HEK293 (cell line): ENCODE results near the gene ANKH.
A peak's percentile ranks its signal among the peaks of the same experiment; 100 is the strongest.

ENCODE experiments used
- CTCF ChIA-PET: fragments of 350-600 bp; formaldehyde crosslinking; extraction: SDS; loops from one replicate; lab custom pipeline; 2021; ENCODE audit warnings: antibody characterized with exemption; lab: Yijun Ruan, JAX
- POLR2A ChIA-PET: fragments of 300-600 bp; formaldehyde crosslinking; extraction: SDS; loops from one replicate; lab custom pipeline; 2020; ENCODE audit warnings: antibody characterized with exemption, inconsistent platforms; lab: Yijun Ruan, JAX
- H3K27ac ChIP-seq: fragments of 200-500 bp; sonication (Bioruptor generic); 2 replicates; pipeline ENCODE4 v1.5.1; 2014; ENCODE audit warnings: low read depth, low read length, control low read depth, inconsistent platforms; ENCODE audit errors: extremely low read depth
- H3K36me3 ChIP-seq, 2 experiments: fragments of 200-500 bp in 1 of 2; sonication (Bioruptor generic) in 1 of 2; 1 replicate in 1 of 2; 2 replicates in 1 of 2; pipeline ENCODE4 v1.5.1; 2014 to 2017; ENCODE audit warnings: inconsistent platforms in 2 of 2, low read length in 2 of 2; ENCODE audit not compliant: control insufficient read depth in 2 of 2, insufficient read depth in 1 of 2
- H3K4me1 ChIP-seq: fragments of 200-500 bp; sonication (Bioruptor generic); 2 replicates; pipeline ENCODE4 v1.5.1; 2014; ENCODE audit warnings: mild to moderate bottlenecking, low read length, inconsistent platforms; ENCODE audit not compliant: control insufficient read depth, insufficient read depth
- H3K4me3 ChIP-seq: 2 replicates; pipeline ENCODE4 v1.5.1; 2011; ENCODE audit warnings: low read depth, mild to moderate bottlenecking, control low read depth, low read length, moderate library complexity
- H3K9me3 ChIP-seq: fragments of 200-500 bp; sonication (Bioruptor generic); 2 replicates; pipeline ENCODE4 v1.5.1; 2014; ENCODE audit warnings: low read depth, low read length, inconsistent platforms; ENCODE audit not compliant: control insufficient read depth, insufficient read depth
- FEZF1 ChIP-seq: fragments of 450-650 bp; formaldehyde crosslinking; IDR thresholded peaks from 2 replicates; pipeline ENCODE4 v1.5.1; 2016; ENCODE audit warnings: missing biosample characterization, missing genetic modification characterization
- HOXA7 ChIP-seq: sonication (generic); formaldehyde crosslinking; IDR thresholded peaks from 2 replicates; pipeline ENCODE4 v1.8.1; 2022; ENCODE audit warnings: missing genetic modification reagents, borderline replicate concordance
- HOXD13 ChIP-seq: sonication (generic); formaldehyde crosslinking; IDR thresholded peaks from 2 replicates; pipeline ENCODE4 v1.8.0; 2022; ENCODE audit warnings: missing genetic modification reagents, borderline replicate concordance
- KLF7 ChIP-seq: fragments of 450-650 bp; formaldehyde crosslinking; IDR thresholded peaks from 2 replicates; pipeline ENCODE4 v1.5.1; 2016; ENCODE audit warnings: missing biosample characterization, missing genetic modification characterization, borderline replicate concordance
- MEIS1 ChIP-seq: sonication (generic); formaldehyde crosslinking; IDR thresholded peaks from 2 replicates; pipeline ENCODE4 v1.8.1; 2022; ENCODE audit warnings: missing genetic modification reagents, mild to moderate bottlenecking, borderline replicate concordance
- MYNN ChIP-seq: fragments of 450-650 bp; formaldehyde crosslinking; IDR thresholded peaks from 2 replicates; pipeline ENCODE4 v1.5.1; 2016; ENCODE audit warnings: missing biosample characterization, missing genetic modification characterization, borderline replicate concordance
- SALL2 ChIP-seq: fragments of 450-650 bp; formaldehyde crosslinking; IDR thresholded peaks from 2 replicates; pipeline ENCODE4 v1.5.0; 2017; ENCODE audit warnings: missing biosample characterization, mild to moderate bottlenecking, missing genetic modification characterization, borderline replicate concordance
- SP2 ChIP-seq: fragments of 450-650 bp; formaldehyde crosslinking; IDR thresholded peaks from 2 replicates; pipeline ENCODE4 v1.5.1; 2016; ENCODE audit warnings: missing biosample characterization, missing genetic modification characterization
- YY2 ChIP-seq: fragments of 450-650 bp; formaldehyde crosslinking; IDR thresholded peaks from 2 replicates; pipeline ENCODE4 v1.5.1; 2016; ENCODE audit warnings: missing biosample characterization, missing genetic modification characterization
- ZBTB8A ChIP-seq: fragments of 450-650 bp; formaldehyde crosslinking; IDR thresholded peaks from 2 replicates; pipeline ENCODE4 v1.5.1; 2016; ENCODE audit warnings: missing biosample characterization, missing genetic modification characterization
- ZEB2 ChIP-seq: fragments of 450-650 bp; formaldehyde crosslinking; IDR thresholded peaks from 2 replicates; pipeline ENCODE4 v1.5.1; 2016; ENCODE audit warnings: missing biosample characterization, missing genetic modification characterization
- ZNF16 ChIP-seq: fragments of 450-650 bp; formaldehyde crosslinking; IDR thresholded peaks from 2 replicates; pipeline ENCODE4 v1.5.1; 2016; ENCODE audit warnings: low read depth, missing biosample characterization, missing genetic modification characterization
- ZNF223 ChIP-seq: fragments of 450-650 bp; formaldehyde crosslinking; IDR thresholded peaks from 2 replicates; pipeline ENCODE4 v1.5.1; 2016; ENCODE audit warnings: missing biosample characterization, missing genetic modification characterization
- ZNF239 ChIP-seq: fragments of 450-650 bp; formaldehyde crosslinking; IDR thresholded peaks from 2 replicates; pipeline ENCODE4 v1.5.1; 2016; ENCODE audit warnings: missing biosample characterization, missing genetic modification characterization
- ZNF292 ChIP-seq: fragments of 450-650 bp; formaldehyde crosslinking; IDR thresholded peaks from 2 replicates; pipeline ENCODE4 v1.5.1; 2016; ENCODE audit warnings: low read depth, missing biosample characterization, missing genetic modification characterization, borderline replicate concordance
- ZNF311 ChIP-seq: fragments of 450-650 bp; formaldehyde crosslinking; IDR thresholded peaks from 2 replicates; pipeline ENCODE4 v1.5.1; 2017; ENCODE audit warnings: missing biosample characterization, missing genetic modification characterization, borderline replicate concordance
- ZNF514 ChIP-seq: fragments of 450-650 bp; formaldehyde crosslinking; IDR thresholded peaks from 2 replicates; pipeline ENCODE4 v1.5.1; 2016; ENCODE audit warnings: missing biosample characterization, missing genetic modification characterization
- ZNF585B ChIP-seq: fragments of 450-650 bp; formaldehyde crosslinking; IDR thresholded peaks from 2 replicates; pipeline ENCODE4 v1.5.1; 2016; ENCODE audit warnings: missing biosample characterization, missing genetic modification characterization
- ZNF76 ChIP-seq: fragments of 450-650 bp; formaldehyde crosslinking; IDR thresholded peaks from 2 replicates; pipeline ENCODE4; 2016; ENCODE audit warnings: low read depth, missing biosample characterization, missing genetic modification characterization, borderline replicate concordance
- ZNF785 ChIP-seq: fragments of 450-650 bp; formaldehyde crosslinking; IDR thresholded peaks from 2 replicates; pipeline ENCODE4 v1.5.1; 2016; ENCODE audit warnings: missing biosample characterization, missing genetic modification characterization
- ZNF791 ChIP-seq: fragments of 450-650 bp; formaldehyde crosslinking; IDR thresholded peaks from 2 replicates; pipeline ENCODE4 v1.5.1; 2016; ENCODE audit warnings: missing biosample characterization, missing genetic modification characterization
- ZNF843 ChIP-seq: fragments of 450-650 bp; formaldehyde crosslinking; IDR thresholded peaks from 2 replicates; pipeline ENCODE4 v1.5.1; 2016; ENCODE audit warnings: missing biosample characterization, missing genetic modification characterization
- TF ChIP-seq, protein P1 (sequence below): fragments of 450-650 bp; formaldehyde crosslinking; conservative IDR thresholded peaks from 2 replicates; pipeline ENCODE4 v1.5.1; 2016; ENCODE audit warnings: low read depth, missing biosample characterization, missing genetic modification characterization
- TF ChIP-seq, protein P2 (sequence below): fragments of 450-650 bp; formaldehyde crosslinking; IDR thresholded peaks from 2 replicates; pipeline ENCODE4 v1.5.1; 2016; ENCODE audit warnings: missing biosample characterization, missing genetic modification characterization
- TF ChIP-seq, protein P3 (sequence below): fragments of 450-650 bp; formaldehyde crosslinking; IDR thresholded peaks from 2 replicates; pipeline ENCODE4 v1.5.1; 2016; ENCODE audit warnings: missing biosample characterization, missing genetic modification characterization, low read depth

Gene ANKH

DNA sequence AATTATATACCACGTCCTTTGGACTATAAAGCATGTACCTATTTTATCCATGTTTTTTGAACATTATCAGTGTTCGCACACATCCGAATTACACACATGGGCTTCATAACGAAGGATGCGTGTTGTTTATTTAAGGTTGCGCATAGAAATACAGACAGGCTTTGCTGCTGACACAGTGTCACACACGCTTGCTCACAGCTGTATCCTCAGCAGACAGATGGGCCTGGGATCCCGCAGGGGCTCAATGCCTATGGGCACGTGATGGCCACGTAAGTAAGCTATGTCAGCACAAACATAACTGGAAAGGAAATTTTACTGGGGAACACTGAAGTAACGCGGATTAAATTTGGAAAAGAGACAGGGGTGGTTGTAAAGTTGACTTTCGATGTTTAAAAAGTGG, 130.4 kb downstream of the ANKH start:
- H3K36me3 ChIP-seq = peaks cover 0 to 22% of the 10 kb centered on the region in 2 experiments
- TF ChIP-seq, protein P1, sequence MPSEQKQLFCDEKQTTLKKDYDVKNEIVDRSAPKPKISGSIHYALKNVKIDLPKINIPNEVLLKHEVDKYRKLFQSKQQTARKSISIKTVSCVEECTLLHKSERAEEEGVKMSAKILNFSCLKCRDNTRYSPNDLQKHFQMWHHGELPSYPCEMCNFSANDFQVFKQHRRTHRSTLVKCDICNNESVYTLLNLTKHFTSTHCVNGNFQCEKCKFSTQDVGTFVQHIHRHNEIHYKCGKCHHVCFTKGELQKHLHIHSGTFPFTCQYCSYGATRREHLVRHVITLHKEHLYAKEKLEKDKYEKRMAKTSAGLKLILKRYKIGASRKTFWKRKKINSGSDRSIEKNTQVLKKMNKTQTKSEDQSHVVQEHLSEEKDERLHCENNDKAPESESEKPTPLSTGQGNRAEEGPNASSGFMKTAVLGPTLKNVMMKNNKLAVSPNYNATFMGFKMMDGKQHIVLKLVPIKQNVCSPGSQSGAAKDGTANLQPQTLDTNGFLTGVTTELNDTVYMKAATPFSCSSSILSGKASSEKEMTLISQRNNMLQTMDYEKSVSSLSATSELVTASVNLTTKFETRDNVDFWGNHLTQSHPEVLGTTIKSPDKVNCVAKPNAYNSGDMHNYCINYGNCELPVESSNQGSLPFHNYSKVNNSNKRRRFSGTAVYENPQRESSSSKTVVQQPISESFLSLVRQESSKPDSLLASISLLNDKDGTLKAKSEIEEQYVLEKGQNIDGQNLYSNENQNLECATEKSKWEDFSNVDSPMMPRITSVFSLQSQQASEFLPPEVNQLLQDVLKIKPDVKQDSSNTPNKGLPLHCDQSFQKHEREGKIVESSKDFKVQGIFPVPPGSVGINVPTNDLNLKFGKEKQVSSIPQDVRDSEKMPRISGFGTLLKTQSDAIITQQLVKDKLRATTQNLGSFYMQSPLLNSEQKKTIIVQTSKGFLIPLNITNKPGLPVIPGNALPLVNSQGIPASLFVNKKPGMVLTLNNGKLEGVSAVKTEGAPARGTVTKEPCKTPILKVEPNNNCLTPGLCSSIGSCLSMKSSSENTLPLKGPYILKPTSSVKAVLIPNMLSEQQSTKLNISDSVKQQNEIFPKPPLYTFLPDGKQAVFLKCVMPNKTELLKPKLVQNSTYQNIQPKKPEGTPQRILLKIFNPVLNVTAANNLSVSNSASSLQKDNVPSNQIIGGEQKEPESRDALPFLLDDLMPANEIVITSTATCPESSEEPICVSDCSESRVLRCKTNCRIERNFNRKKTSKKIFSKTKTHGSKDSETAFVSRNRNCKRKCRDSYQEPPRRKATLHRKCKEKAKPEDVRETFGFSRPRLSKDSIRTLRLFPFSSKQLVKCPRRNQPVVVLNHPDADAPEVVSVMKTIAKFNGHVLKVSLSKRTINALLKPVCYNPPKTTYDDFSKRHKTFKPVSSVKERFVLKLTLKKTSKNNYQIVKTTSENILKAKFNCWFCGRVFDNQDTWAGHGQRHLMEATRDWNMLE (tag by site-specific recombination) = no peak
- no peak for TF ChIP-seq ZNF223 (tag by site-specific recombination)
- TF ChIP-seq, protein P2, sequence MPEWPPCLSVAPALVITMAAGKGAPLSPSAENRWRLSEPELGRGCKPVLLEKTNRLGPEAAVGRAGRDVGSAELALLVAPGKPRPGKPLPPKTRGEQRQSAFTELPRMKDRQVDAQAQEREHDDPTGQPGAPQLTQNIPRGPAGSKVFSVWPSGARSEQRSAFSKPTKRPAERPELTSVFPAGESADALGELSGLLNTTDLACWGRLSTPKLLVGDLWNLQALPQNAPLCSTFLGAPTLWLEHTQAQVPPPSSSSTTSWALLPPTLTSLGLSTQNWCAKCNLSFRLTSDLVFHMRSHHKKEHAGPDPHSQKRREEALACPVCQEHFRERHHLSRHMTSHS = no peak
- no peak for TF ChIP-seq ZNF791
- TF ChIP-seq, all 188 proteins: peak for 0
- Histone ChIP-seq H3K9me3 (no peaks in the 10 kb centered on the region), H3K27ac (no peak overlapping the region), H3K4me3 (no peak overlapping the region), H3K4me1 (no peaks in the 10 kb centered on the region)
- ChIA-PET CTCF (interaction anchor here (0.6 kb wide), 2 partner anchors 215 to 352 kb away, joined by 3 to 4 read pairs; no protein-coding TSS in a partner anchor), POLR2A (no interaction called here)

DNA sequence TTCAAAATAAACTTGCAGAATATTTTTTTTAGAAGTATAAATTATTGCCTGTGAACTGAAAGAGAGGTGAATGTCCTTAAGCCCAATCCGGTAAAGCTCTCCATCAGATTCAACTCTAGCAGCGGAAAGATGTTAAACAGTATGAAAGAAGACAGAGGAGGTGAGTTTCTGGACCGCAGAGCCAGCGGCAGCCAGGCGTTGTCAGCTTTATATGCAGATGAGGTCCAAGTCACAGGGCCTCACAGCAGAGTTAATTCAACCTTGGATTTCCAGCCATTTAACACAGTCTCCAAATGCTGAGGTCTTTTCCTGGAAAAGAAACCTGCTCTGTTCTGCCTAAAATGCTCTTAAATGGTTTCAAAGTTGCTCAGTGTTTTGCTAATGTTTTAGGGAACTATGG, 131.6 kb downstream of the ANKH start:
- no peak for TF ChIP-seq YY2 (tag by site-specific recombination)
- no peak for TF ChIP-seq SP2
- no peak for TF ChIP-seq ZNF785
- TF ChIP-seq ZNF514 (tag by site-specific recombination) = no peak
- no peak for TF ChIP-seq ZNF223 (tag by site-specific recombination)
- TF ChIP-seq MEIS1 = no peak
- no peak for TF ChIP-seq ZNF16 (tag by site-specific recombination)
- no peak for TF ChIP-seq ZNF239 (tag by site-specific recombination)
- TF ChIP-seq HOXA7 (CRISPR knock-in tag) = no peak
- ChIA-PET CTCF (interaction anchor here (1.3 kb wide), 1 partner anchor 13 kb away, joined by 5 read pairs; no protein-coding TSS in a partner anchor), POLR2A (no interaction called here)
- H3K4me3 ChIP-seq = no peak overlapping the region
- peaks cover 0 to 18% of the 10 kb centered on the region in 2 experiments for H3K36me3 ChIP-seq
- H3K9me3 ChIP-seq = no peaks in the 10 kb centered on the region
- peak overlapping the region; percentile 9; the same call in 1 of the 2 replicates for H3K27ac ChIP-seq
- H3K4me1 ChIP-seq = no peaks in the 10 kb centered on the region

DNA sequence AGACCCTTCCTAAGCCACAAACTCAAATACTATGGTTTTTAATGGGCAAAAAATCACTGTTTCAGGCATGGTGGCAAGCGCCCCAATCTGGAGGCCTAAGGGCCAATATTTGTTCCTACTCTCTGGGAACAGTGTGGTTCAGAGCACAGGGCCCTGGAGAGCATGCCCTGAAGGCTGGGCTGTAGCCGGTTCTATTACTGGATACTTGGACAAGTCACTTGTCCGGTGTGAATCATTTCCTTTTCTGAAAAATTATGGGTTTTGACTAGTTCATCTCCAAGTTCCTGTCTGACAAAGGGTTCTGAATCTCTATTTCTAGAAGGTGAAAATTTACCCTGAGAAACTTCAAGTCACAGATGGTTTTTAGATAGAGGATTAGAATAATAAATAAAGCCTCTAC, 132.0 kb downstream of the ANKH start:
- POLR2A ChIA-PET = no interaction called here
- H3K36me3 ChIP-seq = peaks cover 0 to 18% of the 10 kb centered on the region in 2 experiments
- no peaks in the 10 kb centered on the region for H3K9me3 ChIP-seq
- H3K4me3 ChIP-seq = no peak overlapping the region
- no peak for TF ChIP-seq KLF7 (tag by site-specific recombination)
- no peak for TF ChIP-seq ZEB2
- TF ChIP-seq SP2 = no peak
- no peak for TF ChIP-seq FEZF1
- TF ChIP-seq SALL2 (tag by site-specific recombination) = no peak
- TF ChIP-seq ZBTB8A = no peak
- no peak for TF ChIP-seq HOXD13
- TF ChIP-seq ZNF311 = no peak
- TF ChIP-seq ZNF292 (tag by site-specific recombination) = no peak
- TF ChIP-seq, protein P3, sequence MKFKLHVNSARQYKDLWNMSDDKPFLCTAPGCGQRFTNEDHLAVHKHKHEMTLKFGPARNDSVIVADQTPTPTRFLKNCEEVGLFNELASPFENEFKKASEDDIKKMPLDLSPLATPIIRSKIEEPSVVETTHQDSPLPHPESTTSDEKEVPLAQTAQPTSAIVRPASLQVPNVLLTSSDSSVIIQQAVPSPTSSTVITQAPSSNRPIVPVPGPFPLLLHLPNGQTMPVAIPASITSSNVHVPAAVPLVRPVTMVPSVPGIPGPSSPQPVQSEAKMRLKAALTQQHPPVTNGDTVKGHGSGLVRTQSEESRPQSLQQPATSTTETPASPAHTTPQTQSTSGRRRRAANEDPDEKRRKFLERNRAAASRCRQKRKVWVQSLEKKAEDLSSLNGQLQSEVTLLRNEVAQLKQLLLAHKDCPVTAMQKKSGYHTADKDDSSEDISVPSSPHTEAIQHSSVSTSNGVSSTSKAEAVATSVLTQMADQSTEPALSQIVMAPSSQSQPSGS = no peak
- TF ChIP-seq ZNF76 (tag by site-specific recombination) = no peak
- no peak for TF ChIP-seq MYNN (tag by site-specific recombination)
- TF ChIP-seq ZNF585B = no peak
- TF ChIP-seq ZNF843 (tag by site-specific recombination) = no peak
- TF ChIP-seq, all 188 proteins: peak for 0
- H3K4me1 ChIP-seq = no peaks in the 10 kb centered on the region
- no peak overlapping the region for H3K27ac ChIP-seq
- CTCF ChIA-PET = interaction anchor here (1.3 kb wide), 1 partner anchor 12 kb away, joined by 5 read pairs; no protein-coding TSS in a partner anchor
